GM12878 (cell line): ENCODE results near the gene CHST2. TPM values are rescaled to one million over a fixed set of nuclear protein-coding genes. Genes with fewer than 3 reads are reported as not detected.

Source experiments
- CBFB ChIP-seq: IDR thresholded peaks from 2 replicates; pipeline ENCODE4 v1.6.1; 2016; ENCODE audit warnings: antibody characterized with exemption, low read depth
- CBX5 ChIP-seq: sonication (generic); IDR thresholded peaks from 2 replicates; pipeline ENCODE4 v1.6.1; 2016; ENCODE audit warnings: low read depth, moderate library complexity, mild to moderate bottlenecking, inconsistent platforms
- DPF2 ChIP-seq: fragments of 450-650 bp; IDR thresholded peaks from 2 replicates; pipeline ENCODE4 v1.6.1; 2017; ENCODE audit warnings: mild to moderate bottlenecking
- EED ChIP-seq: sonication (generic); IDR thresholded peaks from 2 replicates; pipeline ENCODE4 v1.6.1; 2016; ENCODE audit warnings: antibody characterized with exemption, low read depth
- EGR1 ChIP-seq, 2 experiments: IDR thresholded peaks; 1 replicate in 1 of 2; 2 replicates in 1 of 2; pipeline ENCODE4 v1.6.1; 2011 to 2012; ENCODE audit warnings: low read depth in 2 of 2, low read length in 2 of 2, borderline replicate concordance in 1 of 2, mild to moderate bottlenecking in 1 of 2, moderate library complexity in 1 of 2
- EP300 ChIP-seq, 2 experiments: fragments of 150-350 bp in 1 of 2; IDR thresholded peaks; 2 replicates each; pipeline ENCODE4 v1.6.1; 2011 to 2012; ENCODE audit warnings: low read depth in 2 of 2, low read length in 2 of 2, borderline replicate concordance in 1 of 2, improper control_type of control experiment in 1 of 2, inconsistent platforms in 1 of 2; ENCODE audit not compliant: control insufficient read depth in 1 of 2
- ETV6 ChIP-seq, 2 experiments: fragments of 450-650 bp in 1 of 2; IDR thresholded peaks in 1 of 2; conservative IDR thresholded peaks in 1 of 2; 2 replicates each; pipeline ENCODE4 v1.6.1; 2014; ENCODE audit warnings: antibody characterized with exemption in 1 of 2, borderline replicate concordance in 1 of 2, low read depth in 1 of 2, mild to moderate bottlenecking in 1 of 2, moderate library complexity in 1 of 2
- FOS ChIP-seq: IDR thresholded peaks from 3 replicates; pipeline ENCODE4 v1.6.1; 2011; ENCODE audit warnings: borderline replicate concordance; ENCODE audit not compliant: insufficient read length; ENCODE audit errors: extremely low read depth
- HDAC2 ChIP-seq: fragments of 200-600 bp; sonication (generic); IDR thresholded peaks from 2 replicates; pipeline ENCODE4 v1.6.1; 2017
- IKZF1 ChIP-seq: fragments of 450-650 bp; conservative IDR thresholded peaks from 2 replicates; pipeline ENCODE4 v1.6.1; 2017; ENCODE audit warnings: antibody characterized with exemption, mild to moderate bottlenecking
- JUNB ChIP-seq: IDR thresholded peaks from 2 replicates; pipeline ENCODE4 v1.6.1; 2016; ENCODE audit warnings: antibody characterized with exemption, mild to moderate bottlenecking
- MEF2A ChIP-seq: IDR thresholded peaks from 2 replicates; pipeline ENCODE4 v1.6.1; 2011; ENCODE audit warnings: low read depth, mild to moderate bottlenecking, low read length, moderate library complexity; ENCODE audit not compliant: insufficient read depth
- NR2F1 ChIP-seq: fragments of 450-650 bp; conservative IDR thresholded peaks from 2 replicates; pipeline ENCODE4 v1.6.1; 2017; ENCODE audit warnings: mild to moderate bottlenecking
- POLR2AphosphoS5 ChIP-seq: IDR thresholded peaks from 2 replicates; pipeline ENCODE4 v1.6.1; 2011; ENCODE audit warnings: mild to moderate bottlenecking, low read length, inconsistent platforms
- polyA plus RNA-seq, 11 experiments: library from polyadenylated mRNA; depleted of rRNA in 4 of 11; unstranded in 6 of 11; stranded (reverse) in 5 of 11; fragments of >200 nt; fragmentation: Nextera tagmentation in 4 of 11; fragmentation: Illumina TruSeq in 1 of 11; extraction: Ambion mirVana in 4 of 11; extraction: Trizol in 1 of 11; gene quantifications; 1 replicate in 1 of 11; 2 replicates in 10 of 11; pipeline versions ENCODE4 v1.2.1 to v1.2.3, GENCODE V29; 2011 to 2016; ENCODE audit warnings: inconsistent platforms in 2 of 11, missing spikeins in 2 of 11, low read depth in 1 of 11
- total RNA-seq, 4 experiments: library from RNA; depleted of rRNA in 3 of 4; stranded (reverse); fragments of >200 nt in 3 of 4; fragmentation: Illumina TruSeq in 1 of 4; extraction: Trizol in 1 of 4; gene quantifications; 2 replicates each; pipeline versions ENCODE4 v1.2.1 to v1.2.3, GENCODE V29; 2013 to 2021
- TF ChIP-seq, protein P1 (sequence below): IDR thresholded peaks from 2 replicates; pipeline ENCODE4 v1.6.1; 2011; ENCODE audit warnings: borderline replicate concordance, low read depth, mild to moderate bottlenecking, moderate library complexity, low read length; ENCODE audit not compliant: insufficient read depth, poor library complexity, severe bottlenecking
- TF ChIP-seq, protein P2 (sequence below): fragments of 150-350 bp; IDR thresholded peaks from 2 replicates; pipeline ENCODE4 v1.6.1; 2016; ENCODE audit warnings: low read depth, low read length
- TF ChIP-seq, protein P3 (sequence below): IDR thresholded peaks from 2 replicates; pipeline ENCODE4 v1.6.1; 2012; ENCODE audit warnings: low read length, inconsistent platforms
- TF ChIP-seq, protein P4 (sequence below): fragments of 450-650 bp; IDR thresholded peaks from 2 replicates; pipeline ENCODE4 v1.6.1; 2016; ENCODE audit warnings: mild to moderate bottlenecking, moderate library complexity, borderline replicate concordance

Gene CHST2
- total and polyA plus RNA-seq, 10 of the 15 experiments (the other 5 are each of a cell fraction or from before 2014, with no cell fraction given): 1.6 to 37.2 (median 8.8) TPM

DNA sequence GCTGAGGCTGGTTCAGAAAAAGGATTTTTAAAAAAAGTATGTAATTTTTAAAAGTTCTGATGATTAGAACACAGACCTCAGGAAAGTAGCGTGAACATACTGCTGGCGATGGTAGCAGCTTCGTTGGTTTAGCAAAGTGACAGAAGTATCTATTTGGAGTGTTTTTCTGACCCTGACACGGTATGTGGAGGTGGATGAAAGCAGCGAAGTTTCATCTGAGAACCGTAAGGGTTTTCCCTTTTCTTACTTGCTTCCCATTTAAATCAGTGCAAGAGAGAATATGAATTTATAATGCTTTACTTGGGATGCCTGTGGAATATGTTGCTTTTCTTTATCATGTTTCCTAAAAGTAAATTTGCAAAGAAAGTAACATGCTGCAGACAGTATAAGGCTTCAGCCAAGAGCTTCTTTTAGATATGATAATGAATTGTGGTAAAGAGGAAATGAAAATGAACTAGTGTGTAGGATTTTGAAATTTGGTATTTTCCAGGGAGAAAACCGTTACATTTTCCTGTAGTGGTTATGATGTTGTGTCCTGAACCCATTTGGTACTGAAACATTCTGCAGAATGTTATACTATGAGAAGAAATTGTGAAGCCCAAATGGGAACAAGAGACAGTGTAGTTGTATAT lies 3.9 kb downstream of the CHST2 start (continued):
- TF ChIP-seq MEF2A (0 out of 2 replicates have a peak, but pooled peaks have one; percentile 36), POLR2AphosphoS5 (peak; percentile 70), CBX5 (no peak), EP300 (IDR thresholded peaks at IDR 0.05; ENCODE audit: borderline replicate concordance in 1 of 2, control insufficient read depth in 1 of 2, low read depth in 2 of 2, low read length in 2 of 2) (0 out of 4 replicates have a peak, but pooled peaks of 1 of the 2 experiments have one; percentile 15), EED (no peak), EGR1 (IDR thresholded peaks at IDR 0.05; ENCODE audit: borderline replicate concordance in 1 of 2, low read depth in 2 of 2, low read length in 2 of 2) (no peak), ETV6 (conservative IDR thresholded peaks at IDR 0.05 in 1 of 2, IDR thresholded peaks at IDR 0.05 in 1 of 2; ENCODE audit: borderline replicate concordance in 1 of 2, low read depth in 1 of 2) (peak in 1 of 2 experiments; percentile 41; a peak in 1 of 4 replicates), NR2F1 (peak; percentile 18; the same call in 1 of the 2 replicates), DPF2 (peak; percentile 69), IKZF1 (peak; percentile 80), JUNB (peak; percentile 32; the same call in 1 of the 2 replicates), FOS (no peak), CBFB (peak; percentile 43; the same call in 1 of the 2 replicates), HDAC2 (0 out of 2 replicates have a peak, but pooled peaks have one; percentile 45)
- TF ChIP-seq, protein P1, sequence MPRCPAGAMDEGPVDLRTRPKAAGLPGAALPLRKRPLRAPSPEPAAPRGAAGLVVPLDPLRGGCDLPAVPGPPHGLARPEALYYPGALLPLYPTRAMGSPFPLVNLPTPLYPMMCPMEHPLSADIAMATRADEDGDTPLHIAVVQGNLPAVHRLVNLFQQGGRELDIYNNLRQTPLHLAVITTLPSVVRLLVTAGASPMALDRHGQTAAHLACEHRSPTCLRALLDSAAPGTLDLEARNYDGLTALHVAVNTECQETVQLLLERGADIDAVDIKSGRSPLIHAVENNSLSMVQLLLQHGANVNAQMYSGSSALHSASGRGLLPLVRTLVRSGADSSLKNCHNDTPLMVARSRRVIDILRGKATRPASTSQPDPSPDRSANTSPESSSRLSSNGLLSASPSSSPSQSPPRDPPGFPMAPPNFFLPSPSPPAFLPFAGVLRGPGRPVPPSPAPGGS: no peak
- TF ChIP-seq, protein P2, sequence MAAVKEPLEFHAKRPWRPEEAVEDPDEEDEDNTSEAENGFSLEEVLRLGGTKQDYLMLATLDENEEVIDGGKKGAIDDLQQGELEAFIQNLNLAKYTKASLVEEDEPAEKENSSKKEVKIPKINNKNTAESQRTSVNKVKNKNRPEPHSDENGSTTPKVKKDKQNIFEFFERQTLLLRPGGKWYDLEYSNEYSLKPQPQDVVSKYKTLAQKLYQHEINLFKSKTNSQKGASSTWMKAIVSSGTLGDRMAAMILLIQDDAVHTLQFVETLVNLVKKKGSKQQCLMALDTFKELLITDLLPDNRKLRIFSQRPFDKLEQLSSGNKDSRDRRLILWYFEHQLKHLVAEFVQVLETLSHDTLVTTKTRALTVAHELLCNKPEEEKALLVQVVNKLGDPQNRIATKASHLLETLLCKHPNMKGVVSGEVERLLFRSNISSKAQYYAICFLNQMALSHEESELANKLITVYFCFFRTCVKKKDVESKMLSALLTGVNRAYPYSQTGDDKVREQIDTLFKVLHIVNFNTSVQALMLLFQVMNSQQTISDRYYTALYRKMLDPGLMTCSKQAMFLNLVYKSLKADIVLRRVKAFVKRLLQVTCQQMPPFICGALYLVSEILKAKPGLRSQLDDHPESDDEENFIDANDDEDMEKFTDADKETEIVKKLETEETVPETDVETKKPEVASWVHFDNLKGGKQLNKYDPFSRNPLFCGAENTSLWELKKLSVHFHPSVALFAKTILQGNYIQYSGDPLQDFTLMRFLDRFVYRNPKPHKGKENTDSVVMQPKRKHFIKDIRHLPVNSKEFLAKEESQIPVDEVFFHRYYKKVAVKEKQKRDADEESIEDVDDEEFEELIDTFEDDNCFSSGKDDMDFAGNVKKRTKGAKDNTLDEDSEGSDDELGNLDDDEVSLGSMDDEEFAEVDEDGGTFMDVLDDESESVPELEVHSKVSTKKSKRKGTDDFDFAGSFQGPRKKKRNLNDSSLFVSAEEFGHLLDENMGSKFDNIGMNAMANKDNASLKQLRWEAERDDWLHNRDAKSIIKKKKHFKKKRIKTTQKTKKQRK: no peak
- TF ChIP-seq, protein P3, sequence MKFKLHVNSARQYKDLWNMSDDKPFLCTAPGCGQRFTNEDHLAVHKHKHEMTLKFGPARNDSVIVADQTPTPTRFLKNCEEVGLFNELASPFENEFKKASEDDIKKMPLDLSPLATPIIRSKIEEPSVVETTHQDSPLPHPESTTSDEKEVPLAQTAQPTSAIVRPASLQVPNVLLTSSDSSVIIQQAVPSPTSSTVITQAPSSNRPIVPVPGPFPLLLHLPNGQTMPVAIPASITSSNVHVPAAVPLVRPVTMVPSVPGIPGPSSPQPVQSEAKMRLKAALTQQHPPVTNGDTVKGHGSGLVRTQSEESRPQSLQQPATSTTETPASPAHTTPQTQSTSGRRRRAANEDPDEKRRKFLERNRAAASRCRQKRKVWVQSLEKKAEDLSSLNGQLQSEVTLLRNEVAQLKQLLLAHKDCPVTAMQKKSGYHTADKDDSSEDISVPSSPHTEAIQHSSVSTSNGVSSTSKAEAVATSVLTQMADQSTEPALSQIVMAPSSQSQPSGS: peak; percentile 73
- TF ChIP-seq, protein P4, sequence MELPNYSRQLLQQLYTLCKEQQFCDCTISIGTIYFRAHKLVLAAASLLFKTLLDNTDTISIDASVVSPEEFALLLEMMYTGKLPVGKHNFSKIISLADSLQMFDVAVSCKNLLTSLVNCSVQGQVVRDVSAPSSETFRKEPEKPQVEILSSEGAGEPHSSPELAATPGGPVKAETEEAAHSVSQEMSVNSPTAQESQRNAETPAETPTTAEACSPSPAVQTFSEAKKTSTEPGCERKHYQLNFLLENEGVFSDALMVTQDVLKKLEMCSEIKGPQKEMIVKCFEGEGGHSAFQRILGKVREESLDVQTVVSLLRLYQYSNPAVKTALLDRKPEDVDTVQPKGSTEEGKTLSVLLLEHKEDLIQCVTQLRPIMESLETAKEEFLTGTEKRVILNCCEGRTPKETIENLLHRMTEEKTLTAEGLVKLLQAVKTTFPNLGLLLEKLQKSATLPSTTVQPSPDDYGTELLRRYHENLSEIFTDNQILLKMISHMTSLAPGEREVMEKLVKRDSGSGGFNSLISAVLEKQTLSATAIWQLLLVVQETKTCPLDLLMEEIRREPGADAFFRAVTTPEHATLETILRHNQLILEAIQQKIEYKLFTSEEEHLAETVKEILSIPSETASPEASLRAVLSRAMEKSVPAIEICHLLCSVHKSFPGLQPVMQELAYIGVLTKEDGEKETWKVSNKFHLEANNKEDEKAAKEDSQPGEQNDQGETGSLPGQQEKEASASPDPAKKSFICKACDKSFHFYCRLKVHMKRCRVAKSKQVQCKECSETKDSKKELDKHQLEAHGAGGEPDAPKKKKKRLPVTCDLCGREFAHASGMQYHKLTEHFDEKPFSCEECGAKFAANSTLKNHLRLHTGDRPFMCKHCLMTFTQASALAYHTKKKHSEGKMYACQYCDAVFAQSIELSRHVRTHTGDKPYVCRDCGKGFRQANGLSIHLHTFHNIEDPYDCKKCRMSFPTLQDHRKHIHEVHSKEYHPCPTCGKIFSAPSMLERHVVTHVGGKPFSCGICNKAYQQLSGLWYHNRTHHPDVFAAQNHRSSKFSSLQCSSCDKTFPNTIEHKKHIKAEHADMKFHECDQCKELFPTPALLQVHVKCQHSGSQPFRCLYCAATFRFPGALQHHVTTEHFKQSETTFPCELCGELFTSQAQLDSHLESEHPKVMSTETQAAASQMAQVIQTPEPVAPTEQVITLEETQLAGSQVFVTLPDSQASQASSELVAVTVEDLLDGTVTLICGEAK: no peak
